ENCODE results near the gene DNTT. TPM values are rescaled to one million over a fixed set of nuclear protein-coding genes. Genes with fewer than 3 reads are reported as not detected.

The DNTT gene
- polyA plus RNA-seq, 1 donor (not counting 4 experiments of a cell fraction or from before 2014, with no cell fraction given) = not detected

DNA sequence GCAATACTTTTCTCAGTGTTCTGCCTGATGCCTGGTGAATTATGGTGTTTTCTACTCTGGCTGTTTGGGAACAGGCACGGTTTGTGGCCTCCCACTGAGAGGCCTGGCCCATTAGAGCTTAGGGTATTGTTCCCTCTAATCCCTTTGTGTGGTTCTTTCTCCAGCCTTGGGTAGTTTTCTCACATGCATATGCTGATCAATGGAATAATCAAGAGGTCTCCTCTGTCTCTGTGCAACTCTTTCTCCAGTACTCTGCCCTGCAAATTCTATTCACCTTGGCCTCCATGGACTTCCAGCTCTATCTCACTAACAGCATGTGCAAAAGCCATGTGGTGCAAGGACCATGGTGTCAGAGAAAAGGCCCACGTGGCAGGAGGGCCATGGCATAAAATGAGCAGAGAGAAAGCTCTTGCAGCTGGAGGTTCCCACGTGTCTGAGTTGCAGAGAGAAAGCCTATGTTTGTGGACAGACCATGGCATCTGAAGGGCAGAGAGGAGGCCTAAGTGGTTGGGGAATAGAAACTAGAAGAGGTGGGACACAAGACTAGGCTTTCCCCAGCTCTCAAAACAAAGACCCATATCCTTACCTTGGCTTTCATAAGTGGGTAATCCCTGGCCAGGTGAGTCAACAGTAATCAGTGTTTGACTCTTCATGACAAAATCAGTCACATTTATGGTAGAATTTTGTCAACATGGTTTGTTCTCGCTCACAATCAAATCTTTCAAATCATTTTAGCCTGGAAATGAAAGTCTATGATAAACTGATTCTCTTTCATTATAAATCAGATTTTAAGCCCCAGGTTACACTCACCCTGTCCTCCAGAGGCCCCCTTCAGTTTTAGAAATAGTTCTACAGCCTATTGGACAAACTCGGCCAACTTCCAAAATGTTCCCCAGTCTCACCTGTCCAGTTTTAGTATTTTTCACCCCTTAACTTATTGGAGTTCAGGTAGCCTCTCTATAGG lies 37.3 kb downstream of the DNTT start:
- H3K9me1 ChIP-seq (ENCODE audit: control insufficient read depth, extremely low read depth, insufficient read depth, low read length) = no peaks in the 10 kb centered on the region
- H3K4me2 ChIP-seq (ENCODE audit: control insufficient read depth, extremely low read depth, insufficient read depth, low read depth, low read length) = no peak overlapping the region
- H2AFZ ChIP-seq (ENCODE audit: control insufficient read depth, low read length) = no peak overlapping the region
- TF ChIP-seq, protein P1, sequence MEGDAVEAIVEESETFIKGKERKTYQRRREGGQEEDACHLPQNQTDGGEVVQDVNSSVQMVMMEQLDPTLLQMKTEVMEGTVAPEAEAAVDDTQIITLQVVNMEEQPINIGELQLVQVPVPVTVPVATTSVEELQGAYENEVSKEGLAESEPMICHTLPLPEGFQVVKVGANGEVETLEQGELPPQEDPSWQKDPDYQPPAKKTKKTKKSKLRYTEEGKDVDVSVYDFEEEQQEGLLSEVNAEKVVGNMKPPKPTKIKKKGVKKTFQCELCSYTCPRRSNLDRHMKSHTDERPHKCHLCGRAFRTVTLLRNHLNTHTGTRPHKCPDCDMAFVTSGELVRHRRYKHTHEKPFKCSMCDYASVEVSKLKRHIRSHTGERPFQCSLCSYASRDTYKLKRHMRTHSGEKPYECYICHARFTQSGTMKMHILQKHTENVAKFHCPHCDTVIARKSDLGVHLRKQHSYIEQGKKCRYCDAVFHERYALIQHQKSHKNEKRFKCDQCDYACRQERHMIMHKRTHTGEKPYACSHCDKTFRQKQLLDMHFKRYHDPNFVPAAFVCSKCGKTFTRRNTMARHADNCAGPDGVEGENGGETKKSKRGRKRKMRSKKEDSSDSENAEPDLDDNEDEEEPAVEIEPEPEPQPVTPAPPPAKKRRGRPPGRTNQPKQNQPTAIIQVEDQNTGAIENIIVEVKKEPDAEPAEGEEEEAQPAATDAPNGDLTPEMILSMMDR (optimal IDR thresholded peaks at IDR 0.05 in 1 of 3, IDR thresholded peaks at IDR 0.05 in 1 of 3, conservative IDR thresholded peaks at IDR 0.05 in 1 of 3; ENCODE audit: extremely low read depth in 1 of 3, insufficient read depth in 2 of 3, low read length in 3 of 3) = no peak
- no peaks in the 10 kb centered on the region for H4K20me1 ChIP-seq (ENCODE audit: control insufficient read depth, extremely low read depth, insufficient read depth, low read length)
- H3K9me3 ChIP-seq (ENCODE audit: control insufficient read depth, low read depth, low read length) = no peaks in the 10 kb centered on the region
- DNase-seq (ENCODE audit: low read depth, low spot score) = no peak
- no peak overlapping the region for H3K27ac ChIP-seq (ENCODE audit: control insufficient read depth, insufficient read depth, low read length)
- H3K79me2 ChIP-seq (ENCODE audit: control insufficient read depth, insufficient read depth, low read length) = no peaks in the 10 kb centered on the region
- no peaks in the 10 kb centered on the region for H3K4me1 ChIP-seq (ENCODE audit: control insufficient read depth, extremely low read depth, insufficient read depth, low read length)
- dilution Hi-C loops (cut with MboI; ENCODE audit: extremely low pct_ligation_motif_present, low sequenced_read_pairs) = no loop called here
- H3K36me3 ChIP-seq (ENCODE audit: control insufficient read depth in 2 of 2, extremely low read depth in 1 of 2, insufficient read depth in 2 of 2, low read length in 2 of 2) = no peaks in the 10 kb centered on the region
- H3K27me3 ChIP-seq (ENCODE audit: control insufficient read depth, extremely low read depth, insufficient read depth, low read length) = no peaks in the 10 kb centered on the region
- no peak for FAIRE-seq
- no peak overlapping the region for H3K9ac ChIP-seq (ENCODE audit: control insufficient read depth, extremely low read depth, insufficient read depth, low read length)
- no peak overlapping the region for H3K4me3 ChIP-seq (ENCODE audit: control insufficient read depth in 2 of 3, extremely low read depth in 1 of 3, insufficient read depth in 2 of 3, low read depth in 1 of 3, low read length in 3 of 3)

DNA sequence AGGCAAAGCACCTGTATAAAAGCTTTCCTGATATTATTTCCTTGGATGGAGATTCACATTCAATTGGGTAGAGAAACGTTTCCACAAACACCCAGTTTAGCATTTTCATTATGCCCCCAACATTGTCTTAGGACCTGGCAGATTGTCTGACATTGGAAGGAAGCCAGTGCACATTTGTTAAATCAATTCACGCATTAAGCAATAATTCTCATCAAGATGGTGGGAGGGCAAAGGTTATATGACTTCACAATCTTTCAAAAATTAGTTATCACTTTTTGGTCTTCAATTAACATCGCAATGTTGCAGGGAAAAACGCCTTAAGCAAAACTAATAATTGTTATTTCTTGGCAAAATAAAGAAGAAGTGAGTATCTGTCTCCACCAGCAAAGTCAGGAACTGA lies 38.2 kb downstream of the DNTT start:
- Histone ChIP-seq H3K79me2 (ENCODE audit: control insufficient read depth, insufficient read depth, low read length) (no peaks in the 10 kb centered on the region), H3K9me3 (ENCODE audit: control insufficient read depth, low read depth, low read length) (no peaks in the 10 kb centered on the region), H3K27ac (ENCODE audit: control insufficient read depth, insufficient read depth, low read length) (no peak overlapping the region), H3K9ac (ENCODE audit: control insufficient read depth, extremely low read depth, insufficient read depth, low read length) (no peak overlapping the region), H3K4me2 (ENCODE audit: control insufficient read depth, extremely low read depth, insufficient read depth, low read depth, low read length) (no peak overlapping the region), H3K4me3 (ENCODE audit: control insufficient read depth in 2 of 3, extremely low read depth in 1 of 3, insufficient read depth in 2 of 3, low read depth in 1 of 3, low read length in 3 of 3) (no peak overlapping the region), H3K4me1 (ENCODE audit: control insufficient read depth, extremely low read depth, insufficient read depth, low read length) (no peaks in the 10 kb centered on the region), H4K20me1 (ENCODE audit: control insufficient read depth, extremely low read depth, insufficient read depth, low read length) (no peaks in the 10 kb centered on the region), H2AFZ (ENCODE audit: control insufficient read depth, low read length) (no peak overlapping the region), H3K27me3 (ENCODE audit: control insufficient read depth, extremely low read depth, insufficient read depth, low read length) (no peaks in the 10 kb centered on the region), H3K36me3 (ENCODE audit: control insufficient read depth in 2 of 2, extremely low read depth in 1 of 2, insufficient read depth in 2 of 2, low read length in 2 of 2) (no peaks in the 10 kb centered on the region), H3K9me1 (ENCODE audit: control insufficient read depth, extremely low read depth, insufficient read depth, low read length) (no peaks in the 10 kb centered on the region)
- TF ChIP-seq EZH2 (IDR thresholded peaks at IDR 0.05; ENCODE audit: low read length) = no peak
- TF ChIP-seq, protein P1 (optimal IDR thresholded peaks at IDR 0.05 in 1 of 3, IDR thresholded peaks at IDR 0.05 in 1 of 3, conservative IDR thresholded peaks at IDR 0.05 in 1 of 3; ENCODE audit: extremely low read depth in 1 of 3, insufficient read depth in 2 of 3, low read length in 3 of 3) = no peak
- dilution Hi-C loops (cut with MboI; ENCODE audit: extremely low pct_ligation_motif_present, low sequenced_read_pairs) = no loop called here
- no peak for DNase-seq (ENCODE audit: low read depth, low spot score)
- FAIRE-seq = no peak
